ENCODE results near the gene LHFPL3. TPM values are rescaled to one million over a fixed set of nuclear protein-coding genes. Genes with fewer than 3 reads are reported as not detected.

The LHFPL3 gene
- polyA plus RNA-seq, 1 of the 3 experiments (the other 2 are of a cell fraction), result not detected

DNA sequence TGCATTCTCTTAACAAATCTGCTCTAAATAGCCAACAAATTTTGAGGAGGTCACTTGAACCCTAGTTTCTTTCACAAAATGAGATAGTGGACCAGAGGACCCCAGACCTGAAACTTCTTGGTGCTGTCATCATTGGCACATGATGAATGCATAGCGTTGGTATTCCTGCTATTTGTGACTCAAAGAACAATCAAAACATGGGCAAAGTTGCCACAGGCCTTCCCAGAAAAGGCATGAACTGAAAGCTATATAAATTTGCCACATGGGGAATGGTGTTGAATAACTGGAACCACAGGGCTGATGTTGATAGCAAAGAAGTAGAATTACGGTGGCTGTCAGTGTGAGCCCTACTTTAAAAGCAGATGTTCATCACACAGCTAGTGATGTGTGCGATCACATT is 465.8 kb downstream of the LHFPL3 start:
- no peaks in the 10 kb centered on the region for H3K9me3 ChIP-seq
- ChIA-PET POLR2A (no interaction called here), CTCF (interaction anchor here (0.8 kb wide), 1 partner anchor 17 kb away, joined by 3 read pairs; no protein-coding TSS in a partner anchor)
- peaks cover under 1% of the 10 kb centered on the region; the same call in 1 of the 2 replicates for H3K27me3 ChIP-seq (ENCODE audit: insufficient read depth)
- WGBS (ENCODE audit: low lambda C conversion rate), result 5% methylated on average over 3 of the region's 3 CpGs
- DNase-seq, result no peak
- H3K9me2 ChIP-seq, result no peaks in the 10 kb centered on the region
- H2AFZ ChIP-seq (ENCODE audit: low read depth), result no peak overlapping the region
- H3K9ac ChIP-seq, result no peak overlapping the region
- H3K4me2 ChIP-seq, result no peak overlapping the region
- no peaks in the 10 kb centered on the region for H3K4me1 ChIP-seq (ENCODE audit: control insufficient read depth in 1 of 2, insufficient read depth in 2 of 2, low read depth in 1 of 2, low read length in 1 of 2)
- H3K27ac ChIP-seq (ENCODE audit: low read depth in 2 of 2, low read length in 1 of 2), result no peak overlapping the region
- H3F3A ChIP-seq (replicated peaks; ENCODE audit: insufficient read depth), result no peaks in the 10 kb centered on the region
- H3K36me3 ChIP-seq (replicated peaks in 1 of 2; ENCODE audit: control insufficient read depth in 1 of 2, insufficient read depth in 2 of 2, low read length in 1 of 2), result no peaks in the 10 kb centered on the region
- H3K4me3 ChIP-seq (ENCODE audit: low read depth in 2 of 2, low read length in 1 of 2), result no peak overlapping the region
- TF ChIP-seq FOSL2 (IDR thresholded peaks at IDR 0.05; ENCODE audit: borderline replicate concordance, low read depth) (0 out of 2 replicates have a peak, but pooled peaks have one; percentile 5), ELF1 (IDR thresholded peaks at IDR 0.05) (no peak)
- H4K20me1 ChIP-seq (ENCODE audit: insufficient read depth), result no peaks in the 10 kb centered on the region
- no peaks in the 10 kb centered on the region for H3K79me2 ChIP-seq (ENCODE audit: insufficient read depth)

DNA sequence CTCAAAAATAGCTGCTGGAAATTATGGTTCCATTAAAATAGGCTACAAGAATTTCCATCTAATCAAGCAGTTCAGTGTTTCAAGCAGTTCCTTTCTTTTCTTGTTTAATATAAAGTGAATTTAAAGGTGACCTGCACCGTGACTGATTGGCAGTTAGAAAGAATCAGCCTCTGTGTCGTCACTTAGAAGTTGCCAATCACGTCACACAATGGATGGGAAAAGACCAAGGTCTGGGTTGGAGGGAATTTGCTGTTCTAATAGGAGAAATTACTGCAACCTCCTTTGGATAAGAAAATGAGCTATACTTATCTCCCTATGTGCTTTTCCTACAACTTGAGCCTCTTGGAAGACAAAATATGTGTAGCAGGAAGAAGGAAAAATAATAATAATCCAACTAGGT is 466.2 kb downstream of the LHFPL3 start:
- TF ChIP-seq RXRA (IDR thresholded peaks at IDR 0.05; ENCODE audit: borderline replicate concordance, low read depth), result no peak
- TF ChIP-seq EP300 (IDR thresholded peaks at IDR 0.05; ENCODE audit: borderline replicate concordance in 1 of 2, low read depth in 1 of 2, low read length in 1 of 2), result no peak
- no peak for TF ChIP-seq TAF1 (IDR thresholded peaks at IDR 0.05; ENCODE audit: borderline replicate concordance, low read depth, low read length)
- TF ChIP-seq JUND (IDR thresholded peaks at IDR 0.05), result no peak
- TF ChIP-seq, protein P1, sequence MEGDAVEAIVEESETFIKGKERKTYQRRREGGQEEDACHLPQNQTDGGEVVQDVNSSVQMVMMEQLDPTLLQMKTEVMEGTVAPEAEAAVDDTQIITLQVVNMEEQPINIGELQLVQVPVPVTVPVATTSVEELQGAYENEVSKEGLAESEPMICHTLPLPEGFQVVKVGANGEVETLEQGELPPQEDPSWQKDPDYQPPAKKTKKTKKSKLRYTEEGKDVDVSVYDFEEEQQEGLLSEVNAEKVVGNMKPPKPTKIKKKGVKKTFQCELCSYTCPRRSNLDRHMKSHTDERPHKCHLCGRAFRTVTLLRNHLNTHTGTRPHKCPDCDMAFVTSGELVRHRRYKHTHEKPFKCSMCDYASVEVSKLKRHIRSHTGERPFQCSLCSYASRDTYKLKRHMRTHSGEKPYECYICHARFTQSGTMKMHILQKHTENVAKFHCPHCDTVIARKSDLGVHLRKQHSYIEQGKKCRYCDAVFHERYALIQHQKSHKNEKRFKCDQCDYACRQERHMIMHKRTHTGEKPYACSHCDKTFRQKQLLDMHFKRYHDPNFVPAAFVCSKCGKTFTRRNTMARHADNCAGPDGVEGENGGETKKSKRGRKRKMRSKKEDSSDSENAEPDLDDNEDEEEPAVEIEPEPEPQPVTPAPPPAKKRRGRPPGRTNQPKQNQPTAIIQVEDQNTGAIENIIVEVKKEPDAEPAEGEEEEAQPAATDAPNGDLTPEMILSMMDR (IDR thresholded peaks at IDR 0.05), result no peak
- TF ChIP-seq, protein P2, sequence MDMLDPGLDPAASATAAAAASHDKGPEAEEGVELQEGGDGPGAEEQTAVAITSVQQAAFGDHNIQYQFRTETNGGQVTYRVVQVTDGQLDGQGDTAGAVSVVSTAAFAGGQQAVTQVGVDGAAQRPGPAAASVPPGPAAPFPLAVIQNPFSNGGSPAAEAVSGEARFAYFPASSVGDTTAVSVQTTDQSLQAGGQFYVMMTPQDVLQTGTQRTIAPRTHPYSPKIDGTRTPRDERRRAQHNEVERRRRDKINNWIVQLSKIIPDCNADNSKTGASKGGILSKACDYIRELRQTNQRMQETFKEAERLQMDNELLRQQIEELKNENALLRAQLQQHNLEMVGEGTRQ (IDR thresholded peaks at IDR 0.05; ENCODE audit: borderline replicate concordance, low read depth, low read length), result no peak
- TF ChIP-seq, protein P3, sequence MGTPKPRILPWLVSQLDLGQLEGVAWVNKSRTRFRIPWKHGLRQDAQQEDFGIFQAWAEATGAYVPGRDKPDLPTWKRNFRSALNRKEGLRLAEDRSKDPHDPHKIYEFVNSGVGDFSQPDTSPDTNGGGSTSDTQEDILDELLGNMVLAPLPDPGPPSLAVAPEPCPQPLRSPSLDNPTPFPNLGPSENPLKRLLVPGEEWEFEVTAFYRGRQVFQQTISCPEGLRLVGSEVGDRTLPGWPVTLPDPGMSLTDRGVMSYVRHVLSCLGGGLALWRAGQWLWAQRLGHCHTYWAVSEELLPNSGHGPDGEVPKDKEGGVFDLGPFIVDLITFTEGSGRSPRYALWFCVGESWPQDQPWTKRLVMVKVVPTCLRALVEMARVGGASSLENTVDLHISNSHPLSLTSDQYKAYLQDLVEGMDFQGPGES (IDR thresholded peaks at IDR 0.05; ENCODE audit: low read depth, low read length), result no peak
- TF ChIP-seq, protein P4, sequence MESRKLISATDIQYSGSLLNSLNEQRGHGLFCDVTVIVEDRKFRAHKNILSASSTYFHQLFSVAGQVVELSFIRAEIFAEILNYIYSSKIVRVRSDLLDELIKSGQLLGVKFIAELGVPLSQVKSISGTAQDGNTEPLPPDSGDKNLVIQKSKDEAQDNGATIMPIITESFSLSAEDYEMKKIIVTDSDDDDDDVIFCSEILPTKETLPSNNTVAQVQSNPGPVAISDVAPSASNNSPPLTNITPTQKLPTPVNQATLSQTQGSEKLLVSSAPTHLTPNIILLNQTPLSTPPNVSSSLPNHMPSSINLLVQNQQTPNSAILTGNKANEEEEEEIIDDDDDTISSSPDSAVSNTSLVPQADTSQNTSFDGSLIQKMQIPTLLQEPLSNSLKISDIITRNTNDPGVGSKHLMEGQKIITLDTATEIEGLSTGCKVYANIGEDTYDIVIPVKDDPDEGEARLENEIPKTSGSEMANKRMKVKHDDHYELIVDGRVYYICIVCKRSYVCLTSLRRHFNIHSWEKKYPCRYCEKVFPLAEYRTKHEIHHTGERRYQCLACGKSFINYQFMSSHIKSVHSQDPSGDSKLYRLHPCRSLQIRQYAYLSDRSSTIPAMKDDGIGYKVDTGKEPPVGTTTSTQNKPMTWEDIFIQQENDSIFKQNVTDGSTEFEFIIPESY (IDR thresholded peaks at IDR 0.05; ENCODE audit: borderline replicate concordance, low read depth), result no peak
- TF ChIP-seq FOXJ3 (CRISPR knock-in tag; IDR thresholded peaks at IDR 0.05), result no peak
- no peak overlapping the region for H3K4me3 ChIP-seq (ENCODE audit: low read depth in 2 of 2, low read length in 1 of 2)
- no peak overlapping the region for H3K27ac ChIP-seq (ENCODE audit: low read depth in 2 of 2, low read length in 1 of 2)
- DNase-seq, result no peak
- H3K4me1 ChIP-seq (ENCODE audit: control insufficient read depth in 1 of 2, insufficient read depth in 2 of 2, low read depth in 1 of 2, low read length in 1 of 2), result no peaks in the 10 kb centered on the region
- no peaks in the 10 kb centered on the region for H3K9me2 ChIP-seq
- H3K36me3 ChIP-seq (replicated peaks in 1 of 2; ENCODE audit: control insufficient read depth in 1 of 2, insufficient read depth in 2 of 2, low read length in 1 of 2), result no peaks in the 10 kb centered on the region
- no peaks in the 10 kb centered on the region for H3K79me2 ChIP-seq (ENCODE audit: insufficient read depth)
- POLR2A ChIA-PET, result no interaction called here
- H3K9me3 ChIP-seq, result no peaks in the 10 kb centered on the region
- 10% methylated on average over 3 of the region's 3 CpGs for WGBS (ENCODE audit: low lambda C conversion rate)
- CTCF ChIA-PET, result interaction anchor here (0.8 kb wide), 1 partner anchor 16 kb away, joined by 3 read pairs; no protein-coding TSS in a partner anchor
- H3K4me2 ChIP-seq, result no peak overlapping the region
- H3K27me3 ChIP-seq (ENCODE audit: insufficient read depth), result peaks cover 5% of the 10 kb centered on the region; the same call in 1 of the 2 replicates
- H2AFZ ChIP-seq (ENCODE audit: low read depth), result no peak overlapping the region
- no peaks in the 10 kb centered on the region for H4K20me1 ChIP-seq (ENCODE audit: insufficient read depth)
- H3F3A ChIP-seq (replicated peaks; ENCODE audit: insufficient read depth), result no peaks in the 10 kb centered on the region
- H3K9ac ChIP-seq, result no peak overlapping the region

Data from SK-N-SH (cell line).